ENCODE measurements around the gene ELF1. TPM values are rescaled to one million over a fixed set of nuclear protein-coding genes. Genes with fewer than 3 reads are reported as not detected.

Gene ELF1
- total RNA-seq, 1 experiment from 2014 or later, result 28.5 TPM

- ATAC-seq, result no peak
- intact Hi-C loops (cut with micrococcal nuclease; ENCODE audit: unreplicated experiment) (no loop called here), in situ Hi-C loops (cut with HindIII; ENCODE audit: low pct_unique_long_range_greater_than_20kb, low sequenced_read_pairs) (no loop called here)
- TF ChIP-seq POLR2AphosphoS5 (IDR thresholded peaks at IDR 0.05; ENCODE audit: low read depth, low read length) (no peak), TCF7L2 (IDR thresholded peaks at IDR 0.05; ENCODE audit: low read depth, low read length) (no peak)
- H3K4me1 ChIP-seq (ENCODE audit: control insufficient read depth, insufficient read depth, low read length), result no peaks in the 10 kb centered on the region
- no peaks in the 10 kb centered on the region for H3K27me3 ChIP-seq (ENCODE audit: control insufficient read depth, insufficient read depth, low read length)
- no peak for DNase-seq (ENCODE audit: low read depth, low spot score)
- POLR2A ChIA-PET, result no interaction called here
- no peak overlapping the region for H3K27ac ChIP-seq (ENCODE audit: low read length)
- no peak overlapping the region for H3K4me3 ChIP-seq (ENCODE audit: low read depth in 2 of 2, low read length in 2 of 2)
- no peaks in the 10 kb centered on the region for H3K36me3 ChIP-seq (ENCODE audit: control insufficient read depth, insufficient read depth, low read length)
- no peaks in the 10 kb centered on the region for H3K9me3 ChIP-seq (ENCODE audit: control insufficient read depth, insufficient read depth, low read depth, low read length)
- BruUV-seq (replicated peaks), result no TSS peak
- CTCF ChIA-PET, result no interaction called here
Measured at GRCh38 chr13:40933508-40934204, 85.5 kb downstream of the ELF1 start.

GRCh38 chr13:40932252-40932651 is 86.9 kb downstream of the ELF1 start:
- no TSS peak for BruUV-seq (replicated peaks)
- in situ Hi-C loops (cut with HindIII; ENCODE audit: low pct_unique_long_range_greater_than_20kb, low sequenced_read_pairs), result no loop called here
- ATAC-seq, result no peak
- Histone ChIP-seq H3K9me3 (ENCODE audit: control insufficient read depth, insufficient read depth, low read depth, low read length) (no peaks in the 10 kb centered on the region), H3K36me3 (ENCODE audit: control insufficient read depth, insufficient read depth, low read length) (no peaks in the 10 kb centered on the region), H3K4me1 (ENCODE audit: control insufficient read depth, insufficient read depth, low read length) (no peaks in the 10 kb centered on the region), H3K27me3 (ENCODE audit: control insufficient read depth, insufficient read depth, low read length) (no peaks in the 10 kb centered on the region), H3K4me3 (ENCODE audit: low read depth in 2 of 2, low read length in 2 of 2) (no peak overlapping the region), H3K27ac (ENCODE audit: low read length) (no peak overlapping the region)
- ChIA-PET POLR2A (no interaction called here), CTCF (no interaction called here)
- intact Hi-C loops (cut with micrococcal nuclease; ENCODE audit: unreplicated experiment), result no loop called here
- DNase-seq (ENCODE audit: low read depth, low spot score), result no peak
- TF ChIP-seq CTCF (IDR thresholded peaks at IDR 0.05) (no peak), TCF7L2 (IDR thresholded peaks at IDR 0.05; ENCODE audit: low read depth, low read length) (no peak), REST (IDR thresholded peaks at IDR 0.05; ENCODE audit: insufficient read depth in 1 of 2, low read depth in 2 of 2, low read length in 1 of 2) (no peak), SIN3A (IDR thresholded peaks at IDR 0.05; ENCODE audit: borderline replicate concordance, insufficient read depth, low read depth, low read length) (no peak), POLR2AphosphoS5 (IDR thresholded peaks at IDR 0.05; ENCODE audit: low read depth, low read length) (no peak)

- intact Hi-C loops (cut with micrococcal nuclease; ENCODE audit: unreplicated experiment), result no loop called here
- POLR2A ChIA-PET, result no interaction called here
Measured at GRCh38 chr13:40931719-40932118, 87.4 kb downstream of the ELF1 start.

More at GRCh38 chr13:40931719-40932118, 87.4 kb downstream of the ELF1 start:
- Histone ChIP-seq H3K36me3 (ENCODE audit: control insufficient read depth, insufficient read depth, low read length) (no peaks in the 10 kb centered on the region), H3K4me3 (ENCODE audit: low read depth in 2 of 2, low read length in 2 of 2) (no peak overlapping the region), H3K9me3 (ENCODE audit: control insufficient read depth, insufficient read depth, low read depth, low read length) (no peaks in the 10 kb centered on the region), H3K27ac (ENCODE audit: low read length) (no peak overlapping the region), H3K4me1 (ENCODE audit: control insufficient read depth, insufficient read depth, low read length) (no peaks in the 10 kb centered on the region), H3K27me3 (ENCODE audit: control insufficient read depth, insufficient read depth, low read length) (no peaks in the 10 kb centered on the region)
- in situ Hi-C loops (cut with HindIII; ENCODE audit: low pct_unique_long_range_greater_than_20kb, low sequenced_read_pairs), result no loop called here
- CTCF ChIA-PET, result no interaction called here
- no peak for ATAC-seq
- TF ChIP-seq REST (IDR thresholded peaks at IDR 0.05; ENCODE audit: insufficient read depth in 1 of 2, low read depth in 2 of 2, low read length in 1 of 2) (no peak), TCF7L2 (IDR thresholded peaks at IDR 0.05; ENCODE audit: low read depth, low read length) (no peak), POLR2AphosphoS5 (IDR thresholded peaks at IDR 0.05; ENCODE audit: low read depth, low read length) (no peak), CTCF (IDR thresholded peaks at IDR 0.05) (no peak), SIN3A (IDR thresholded peaks at IDR 0.05; ENCODE audit: borderline replicate concordance, insufficient read depth, low read depth, low read length) (no peak)
- BruUV-seq (replicated peaks), result no TSS peak
- DNase-seq (ENCODE audit: low read depth, low spot score), result no peak

Data from Panc1 (cell line).